Measurements from ENCODE around the gene PSMB7.

Gene PSMB7

GRCh38 chr9:124332361-124333202, 82.7 kb downstream of the PSMB7 start:
- in situ Hi-C loops (cut with MboI; ENCODE audit: low sequenced_read_pairs): loop anchor here (25.0 kb wide), 1 partner anchor 795 kb away; no protein-coding TSS in a partner anchor

GRCh38 chr9:124331580-124331979, 83.7 kb downstream of the PSMB7 start:
- in situ Hi-C loops (cut with MboI; ENCODE audit: low sequenced_read_pairs): loop anchor here (25.0 kb wide), 1 partner anchor 794 kb away; no protein-coding TSS in a partner anchor

GRCh38 chr9:124330011-124330697, 85.1 kb downstream of the PSMB7 start:
- in situ Hi-C loops (cut with MboI; ENCODE audit: low sequenced_read_pairs): loop anchor here (25.0 kb wide), 1 partner anchor 793 kb away; no protein-coding TSS in a partner anchor

GRCh38 chr9:124329206-124329792, 85.9 kb downstream of the PSMB7 start:
- in situ Hi-C loops (cut with MboI; ENCODE audit: low sequenced_read_pairs): loop anchor here (25.0 kb wide), 1 partner anchor 792 kb away; no protein-coding TSS in a partner anchor

GRCh38 chr9:124328285-124328684, 87.0 kb downstream of the PSMB7 start:
- in situ Hi-C loops (cut with MboI; ENCODE audit: low sequenced_read_pairs): loop anchor here (25.0 kb wide), 1 partner anchor 791 kb away; no protein-coding TSS in a partner anchor

GRCh38 chr9:124327491-124327890, 87.8 kb downstream of the PSMB7 start:
- in situ Hi-C loops (cut with MboI; ENCODE audit: low sequenced_read_pairs): loop anchor here (25.0 kb wide), 1 partner anchor 790 kb away; no protein-coding TSS in a partner anchor

- in situ Hi-C loops (cut with MboI; ENCODE audit: low sequenced_read_pairs): loop anchor here (25.0 kb wide), 1 partner anchor 789 kb away; no protein-coding TSS in a partner anchor
Observed at GRCh38 chr9:124326378-124326777, 88.9 kb downstream of the PSMB7 start.

GRCh38 chr9:124325816-124326215, 89.4 kb downstream of the PSMB7 start:
- in situ Hi-C loops (cut with MboI; ENCODE audit: low sequenced_read_pairs): loop anchor here (25.0 kb wide), 1 partner anchor 789 kb away; no protein-coding TSS in a partner anchor

- in situ Hi-C loops (cut with MboI; ENCODE audit: low sequenced_read_pairs): no loop called here
Observed at GRCh38 chr9:124323904-124324303, 91.3 kb downstream of the PSMB7 start.

GRCh38 chr9:124322618-124323432, 92.4 kb downstream of the PSMB7 start:
- in situ Hi-C loops (cut with MboI; ENCODE audit: low sequenced_read_pairs): no loop called here

GRCh38 chr9:124321935-124322334, 93.3 kb downstream of the PSMB7 start:
- in situ Hi-C loops (cut with MboI; ENCODE audit: low sequenced_read_pairs): no loop called here

GRCh38 chr9:124321416-124321815, 93.8 kb downstream of the PSMB7 start:
- in situ Hi-C loops (cut with MboI; ENCODE audit: low sequenced_read_pairs): no loop called here

- in situ Hi-C loops (cut with MboI; ENCODE audit: low sequenced_read_pairs): no loop called here
Observed at GRCh38 chr9:124320062-124320973, 94.9 kb downstream of the PSMB7 start.

- in situ Hi-C loops (cut with MboI; ENCODE audit: low sequenced_read_pairs): no loop called here
Observed at GRCh38 chr9:124315882-124316281, 99.4 kb downstream of the PSMB7 start.

GRCh38 chr9:124313940-124314339, 101.3 kb downstream of the PSMB7 start:
- in situ Hi-C loops (cut with MboI; ENCODE audit: low sequenced_read_pairs): no loop called here

GRCh38 chr9:124312290-124313265, 102.7 kb downstream of the PSMB7 start:
- in situ Hi-C loops (cut with MboI; ENCODE audit: low sequenced_read_pairs): no loop called here

GRCh38 chr9:124311283-124311682, 104.0 kb downstream of the PSMB7 start:
- in situ Hi-C loops (cut with MboI; ENCODE audit: low sequenced_read_pairs): no loop called here

GRCh38 chr9:124309667-124310084, 105.6 kb downstream of the PSMB7 start:
- in situ Hi-C loops (cut with MboI; ENCODE audit: low sequenced_read_pairs): no loop called here
